ENCODE results near the gene SLC2A8.

The SLC2A8 gene

GRCh38 chr9:127423934-127424675 is 27.1 kb downstream of the SLC2A8 start, which contains the start of gene ZNF79:
Gene ZNF79 (plus strand): TSS chr9:127424382. CDS start chr9:127424788, 406 bp downstream.
- DNase-seq = peak; percentile 93
- Histone ChIP-seq H3K9me2 (replicated peaks; ENCODE audit: insufficient read depth, low read length) (no peaks in the 10 kb centered on the region), H3F3A (ENCODE audit: insufficient read depth, low read length) (0 out of 2 replicates have a peak, but pooled peaks cover 4% of the 10 kb centered on the region), H3K27me3 (replicated peaks; ENCODE audit: insufficient read depth, low read length) (no peaks in the 10 kb centered on the region), H3K9ac (ENCODE audit: low read length) (peak within 1 kb of the TSS; percentile 85), H3K36me3 (replicated peaks; ENCODE audit: insufficient read depth, low read length) (no peaks in the 10 kb centered on the region), H3K79me2 (ENCODE audit: low read length) (peaks cover 59% of the 10 kb centered on the region), H4K20me1 (ENCODE audit: insufficient read depth, low read length) (no peaks in the 10 kb centered on the region), H3K9me3 (replicated peaks; ENCODE audit: insufficient read depth, low read length) (no peaks in the 10 kb centered on the region), H3K4me2 (ENCODE audit: low read depth, low read length) (peak within 1 kb of the TSS; percentile 97), H3K27ac (ENCODE audit: low read length) (peak within 1 kb of the TSS; percentile 48; the same call in 1 of the 2 replicates), H3K4me1 (ENCODE audit: low read length) (peaks cover 12% of the 10 kb centered on the region), H3K4me3 (ENCODE audit: low read length) (peak within 1 kb of the TSS; percentile 96), H2AFZ (ENCODE audit: low read length) (peak within 1 kb of the TSS; percentile 87)
- no peak for TF ChIP-seq EZH2 (optimal IDR thresholded peaks at IDR 0.05; ENCODE audit: low read depth, low read length)
- TF ChIP-seq EZH2phosphoT487 (IDR thresholded peaks at IDR 0.05; ENCODE audit: low read length) = no peak
- TF ChIP-seq CTCF (IDR thresholded peaks at IDR 0.05; ENCODE audit: low read length) = no peak

DNA sequence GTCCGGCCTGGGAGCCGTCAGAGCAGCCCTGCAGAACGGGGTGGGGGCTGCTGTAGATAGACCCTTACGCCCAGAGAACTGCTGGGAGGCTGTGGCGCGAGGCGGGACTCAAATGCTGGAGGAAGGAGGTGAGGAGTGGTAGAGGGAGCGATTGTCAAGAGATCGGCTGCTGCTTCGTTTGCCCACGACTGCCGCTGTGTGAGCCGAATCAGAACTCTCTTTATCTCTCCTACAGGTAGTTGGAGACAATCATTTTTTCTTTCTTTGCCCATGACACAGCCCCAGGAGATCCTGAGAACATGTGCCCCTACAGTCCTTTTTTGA is 27.7 kb downstream of the SLC2A8 start:
- no peak for DNase-seq

DNA sequence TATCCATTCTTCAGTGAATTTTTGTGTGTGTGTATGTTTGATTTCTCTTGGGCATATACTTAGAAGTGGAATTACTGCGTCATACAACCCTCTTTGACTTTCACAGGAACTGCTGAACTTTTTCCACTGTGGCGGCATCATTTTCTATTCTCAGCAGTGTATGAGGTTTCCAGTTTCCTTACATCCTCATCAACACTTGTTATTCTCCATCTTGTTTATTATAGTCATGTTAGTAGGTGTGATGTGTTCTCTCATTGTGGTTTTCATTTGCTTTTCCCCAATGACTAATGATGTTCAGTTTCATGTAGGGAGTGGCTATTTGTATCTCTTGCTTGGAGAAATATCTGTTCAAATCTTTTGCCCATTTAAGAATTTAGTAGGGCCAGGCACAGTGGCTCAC is 29.8 kb downstream of the SLC2A8 start:
- Histone ChIP-seq H3K9me3 (replicated peaks; ENCODE audit: insufficient read depth, low read length) (no peaks in the 10 kb centered on the region), H3K79me2 (ENCODE audit: low read length) (peaks cover 62% of the 10 kb centered on the region), H3K27me3 (replicated peaks; ENCODE audit: insufficient read depth, low read length) (no peaks in the 10 kb centered on the region), H3K9me2 (replicated peaks; ENCODE audit: insufficient read depth, low read length) (no peaks in the 10 kb centered on the region), H3K27ac (ENCODE audit: low read length) (no peak overlapping the region), H3K4me1 (ENCODE audit: low read length) (peaks cover 12% of the 10 kb centered on the region), H2AFZ (ENCODE audit: low read length) (no peak overlapping the region), H3K9ac (ENCODE audit: low read length) (no peak overlapping the region), H4K20me1 (ENCODE audit: insufficient read depth, low read length) (no peaks in the 10 kb centered on the region), H3K4me3 (ENCODE audit: low read length) (no peak overlapping the region), H3K4me2 (ENCODE audit: low read depth, low read length) (no peak overlapping the region), H3F3A (ENCODE audit: insufficient read depth, low read length) (0 out of 2 replicates have a peak, but pooled peaks cover 4% of the 10 kb centered on the region), H3K36me3 (replicated peaks; ENCODE audit: insufficient read depth, low read length) (no peaks in the 10 kb centered on the region; the same call in 1 of the 2 replicates)
- DNase-seq = no peak
- TF ChIP-seq CTCF (IDR thresholded peaks at IDR 0.05; ENCODE audit: low read length) (no peak), EZH2phosphoT487 (IDR thresholded peaks at IDR 0.05; ENCODE audit: low read length) (no peak), EZH2 (optimal IDR thresholded peaks at IDR 0.05; ENCODE audit: low read depth, low read length) (no peak)

More for the DNA sequence above, 27.7 kb downstream of the SLC2A8 start:
- Histone ChIP-seq H3K27ac (ENCODE audit: low read length) (peak overlapping the region; percentile 48; the same call in 1 of the 2 replicates), H3K9me3 (replicated peaks; ENCODE audit: insufficient read depth, low read length) (no peaks in the 10 kb centered on the region), H2AFZ (ENCODE audit: low read length) (peak overlapping the region; percentile 87), H3F3A (ENCODE audit: insufficient read depth, low read length) (0 out of 2 replicates have a peak, but pooled peaks cover 4% of the 10 kb centered on the region), H3K4me3 (ENCODE audit: low read length) (peak overlapping the region; percentile 96), H3K4me2 (ENCODE audit: low read depth, low read length) (peak overlapping the region; percentile 97), H3K9me2 (replicated peaks; ENCODE audit: insufficient read depth, low read length) (no peaks in the 10 kb centered on the region), H3K4me1 (ENCODE audit: low read length) (peaks cover 12% of the 10 kb centered on the region), H3K79me2 (ENCODE audit: low read length) (peaks cover 59% of the 10 kb centered on the region), H3K9ac (ENCODE audit: low read length) (peak overlapping the region; percentile 85), H3K27me3 (replicated peaks; ENCODE audit: insufficient read depth, low read length) (no peaks in the 10 kb centered on the region), H4K20me1 (ENCODE audit: insufficient read depth, low read length) (no peaks in the 10 kb centered on the region), H3K36me3 (replicated peaks; ENCODE audit: insufficient read depth, low read length) (no peaks in the 10 kb centered on the region)
- TF ChIP-seq CTCF (IDR thresholded peaks at IDR 0.05; ENCODE audit: low read length) = peak; percentile 8; the same call in 1 of the 2 replicates
- TF ChIP-seq EZH2 (optimal IDR thresholded peaks at IDR 0.05; ENCODE audit: low read depth, low read length) = no peak

Measured in MM.1S (cell line).